Suprapubic skin (tissue), 4 donors: ENCODE data around the gene KIF6.

Experiments
- POLR2A ChIP-seq, 2 donors: fragments of 450-650 bp; IDR thresholded peaks; one replicate each; pipeline ENCODE4 v1.6.1; 2017; ENCODE audit warnings: antibody characterized with exemption in 2 of 2, mild to moderate bottlenecking in 2 of 2, moderate library complexity in 2 of 2
- POLR2AphosphoS5 ChIP-seq, 3 donors: sonication (generic); formaldehyde crosslinking; IDR thresholded peaks; one replicate each; pipeline ENCODE4 v1.6.1; 2017; ENCODE audit warnings: antibody characterized with exemption in 3 of 3
- TF ChIP-seq, protein P1 (sequence below), 2 donors: fragments of 200-600 bp in 1 of 2; fragments of 450-650 bp in 1 of 2; sonication (generic) in 1 of 2; IDR thresholded peaks; one replicate each; pipeline ENCODE4 v1.5.1; 2016 to 2019; ENCODE audit warnings: antibody characterized with exemption in 2 of 2, mild to moderate bottlenecking in 1 of 2, moderate library complexity in 1 of 2

DNA sequence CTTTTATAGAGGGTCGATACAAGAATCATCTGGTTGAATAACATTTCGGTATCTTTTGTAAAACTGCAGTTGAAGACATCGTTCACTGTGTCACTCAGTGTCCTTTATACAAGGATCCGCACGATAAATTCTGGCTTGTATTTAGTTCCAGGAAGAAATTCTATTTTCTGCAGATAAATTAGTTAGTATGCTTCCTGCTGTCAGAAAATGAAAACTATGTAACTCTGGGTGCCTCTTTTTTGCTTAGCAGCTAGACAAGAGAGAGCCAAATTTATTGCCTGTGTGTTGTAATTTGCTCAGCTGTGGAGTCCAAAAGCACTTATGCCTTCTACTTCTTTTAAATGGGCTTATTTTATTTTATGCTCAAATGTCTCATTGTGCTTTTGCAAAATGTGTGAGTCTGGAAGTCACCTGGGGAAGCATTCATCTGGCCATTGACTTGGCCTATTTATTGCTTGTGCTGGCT lies 346.2 kb downstream of the KIF6 start:
- TF ChIP-seq, protein P1, sequence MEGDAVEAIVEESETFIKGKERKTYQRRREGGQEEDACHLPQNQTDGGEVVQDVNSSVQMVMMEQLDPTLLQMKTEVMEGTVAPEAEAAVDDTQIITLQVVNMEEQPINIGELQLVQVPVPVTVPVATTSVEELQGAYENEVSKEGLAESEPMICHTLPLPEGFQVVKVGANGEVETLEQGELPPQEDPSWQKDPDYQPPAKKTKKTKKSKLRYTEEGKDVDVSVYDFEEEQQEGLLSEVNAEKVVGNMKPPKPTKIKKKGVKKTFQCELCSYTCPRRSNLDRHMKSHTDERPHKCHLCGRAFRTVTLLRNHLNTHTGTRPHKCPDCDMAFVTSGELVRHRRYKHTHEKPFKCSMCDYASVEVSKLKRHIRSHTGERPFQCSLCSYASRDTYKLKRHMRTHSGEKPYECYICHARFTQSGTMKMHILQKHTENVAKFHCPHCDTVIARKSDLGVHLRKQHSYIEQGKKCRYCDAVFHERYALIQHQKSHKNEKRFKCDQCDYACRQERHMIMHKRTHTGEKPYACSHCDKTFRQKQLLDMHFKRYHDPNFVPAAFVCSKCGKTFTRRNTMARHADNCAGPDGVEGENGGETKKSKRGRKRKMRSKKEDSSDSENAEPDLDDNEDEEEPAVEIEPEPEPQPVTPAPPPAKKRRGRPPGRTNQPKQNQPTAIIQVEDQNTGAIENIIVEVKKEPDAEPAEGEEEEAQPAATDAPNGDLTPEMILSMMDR (IDR thresholded peaks at IDR 0.05): no peak
- TF ChIP-seq POLR2A (IDR thresholded peaks at IDR 0.05): no peak
- no peak for TF ChIP-seq POLR2AphosphoS5 (IDR thresholded peaks at IDR 0.05)
